NCI-H1694 treated with DMSO at 0.1 percent for 48 hours (cell line): Measurements from ENCODE around the gene MGAT5B.
"Not testable (repeated sequence)": the region's sequence is repeated elsewhere in the genome, so short reads cannot be mapped to it uniquely, and the experiment has no call there.

ENCODE experiments used
- DNase-seq: peaks from one replicate; lab custom pipeline; 2025; lab: John Stamatoyannopoulos, UW

The MGAT5B gene

GRCh38 chr17:76848670-76849069 is 19.5 kb upstream of the MGAT5B start:
- DNase-seq, result no peak

GRCh38 chr17:76849160-76849559 is 19.0 kb upstream of the MGAT5B start:
- DNase-seq, result not testable (repeated sequence)

GRCh38 chr17:76852843-76853242 is 15.4 kb upstream of the MGAT5B start:
- no peak for DNase-seq

- DNase-seq, result no peak
These were observed 13.1 kb upstream of the MGAT5B start for GRCh38 chr17:76855105-76855504.

GRCh38 chr17:76862079-76862478 is 6.1 kb upstream of the MGAT5B start:
- DNase-seq, result no peak

GRCh38 chr17:76862494-76862893 is 5.7 kb upstream of the MGAT5B start:
- DNase-seq, result no peak

GRCh38 chr17:76864024-76864423 is 4.2 kb upstream of the MGAT5B start:
- DNase-seq, result no peak

GRCh38 chr17:76865174-76865573 is 3.0 kb upstream of the MGAT5B start:
- DNase-seq, result no peak

GRCh38 chr17:76866203-76866602 is 2.0 kb upstream of the MGAT5B start:
- DNase-seq, result no peak

- peak; percentile 5 for DNase-seq
These were observed 1.2 kb upstream of the MGAT5B start for GRCh38 chr17:76866774-76867577.

- DNase-seq, result no peak
These were observed 527 bp upstream of the MGAT5B start for GRCh38 chr17:76867578-76868175.

- no peak for DNase-seq
These were observed 678 bp downstream of the MGAT5B start for GRCh38 chr17:76868669-76869495.

GRCh38 chr17:76869496-76870376 is 1.5 kb downstream of the MGAT5B start:
- DNase-seq, result peak; percentile 25

GRCh38 chr17:76870377-76870714 is 2.1 kb downstream of the MGAT5B start:
- no peak for DNase-seq

GRCh38 chr17:76871668-76872067 is 3.5 kb downstream of the MGAT5B start:
- no peak for DNase-seq

- no peak for DNase-seq
These were observed 4.1 kb downstream of the MGAT5B start for GRCh38 chr17:76872221-76872873.

- DNase-seq, result no peak
These were observed 4.6 kb downstream of the MGAT5B start for GRCh38 chr17:76872874-76873221.

- DNase-seq, result no peak
These were observed 5.7 kb downstream of the MGAT5B start for GRCh38 chr17:76873856-76874255.

GRCh38 chr17:76877437-76877836 is 9.2 kb downstream of the MGAT5B start:
- DNase-seq, result no peak

- DNase-seq, result no peak
These were observed 10.4 kb downstream of the MGAT5B start for GRCh38 chr17:76878568-76878967.

GRCh38 chr17:76879254-76879653 is 11.1 kb downstream of the MGAT5B start:
- DNase-seq, result no peak

- no peak for DNase-seq
These were observed 11.5 kb downstream of the MGAT5B start for GRCh38 chr17:76879691-76880090.
